HG02970 (cell line): ENCODE results near the gene KRT82.

ENCODE experiments used
- ATAC-seq: cut with Tn5 transposase; IDR thresholded peaks from one replicate; pipeline ENCODE4 v1.9.1; 2021; ENCODE audit warnings: mild to moderate bottlenecking, moderate library complexity, moderate number of reproducible peaks; ENCODE audit not compliant: unreplicated experiment, low FRiP score

Gene KRT82

DNA sequence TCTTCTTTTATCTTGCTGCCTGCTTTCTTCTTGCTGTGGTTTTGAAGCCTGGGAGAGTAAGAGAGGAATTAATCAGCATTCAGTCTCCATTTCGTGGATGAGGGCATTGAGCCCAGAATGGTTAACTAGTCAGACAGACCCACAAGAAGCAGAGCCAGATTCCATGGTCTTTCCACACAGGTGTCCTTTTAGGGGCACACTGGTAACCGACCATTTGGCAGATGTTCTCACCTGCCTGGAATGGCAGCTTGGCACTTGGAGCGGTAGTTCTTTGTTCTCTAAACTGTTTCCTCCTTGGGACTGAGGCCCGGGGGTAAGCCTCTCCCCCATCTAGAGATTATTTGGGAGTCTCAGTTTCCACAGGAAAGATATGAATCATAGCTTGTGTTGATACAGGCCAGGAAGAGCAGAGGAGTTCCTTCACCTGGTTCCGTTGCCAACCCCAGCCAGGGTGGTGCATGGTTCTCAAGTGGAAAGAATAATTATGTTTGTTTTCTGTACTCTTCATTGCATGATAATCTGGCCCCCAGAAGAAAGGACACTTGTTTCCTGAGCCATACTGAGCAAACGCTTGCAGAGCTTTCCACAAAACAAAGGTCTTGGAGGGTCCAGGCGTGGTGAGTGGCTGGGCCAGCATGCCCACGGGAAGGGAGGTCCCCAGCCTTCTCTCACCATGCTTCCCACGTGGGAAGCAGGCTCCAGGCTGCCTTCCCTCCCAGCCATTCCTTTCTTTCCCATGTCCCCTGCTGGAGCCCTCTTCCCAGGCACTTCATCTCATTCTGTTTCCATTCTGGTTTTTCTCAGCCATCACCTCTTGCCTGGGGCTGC is 30.1 kb upstream of the KRT82 start:
- no peak for ATAC-seq

DNA sequence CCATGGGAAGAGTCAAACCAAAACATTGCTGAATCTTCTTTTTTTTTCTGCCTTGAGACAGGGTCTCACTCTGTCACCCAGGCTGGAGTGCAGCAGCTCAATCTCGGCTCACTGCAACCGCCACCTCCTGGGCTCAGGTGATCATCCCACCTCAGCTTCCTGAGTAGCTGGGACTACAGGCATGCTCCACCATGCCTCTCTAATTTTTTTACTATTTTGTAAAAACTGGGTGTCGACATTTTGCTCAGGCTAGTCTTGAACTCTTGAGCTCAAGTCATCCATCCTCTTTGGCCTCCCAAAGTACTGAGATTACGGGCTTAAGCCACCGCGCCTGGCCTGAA is 29.5 kb upstream of the KRT82 start:
- no peak for ATAC-seq

DNA sequence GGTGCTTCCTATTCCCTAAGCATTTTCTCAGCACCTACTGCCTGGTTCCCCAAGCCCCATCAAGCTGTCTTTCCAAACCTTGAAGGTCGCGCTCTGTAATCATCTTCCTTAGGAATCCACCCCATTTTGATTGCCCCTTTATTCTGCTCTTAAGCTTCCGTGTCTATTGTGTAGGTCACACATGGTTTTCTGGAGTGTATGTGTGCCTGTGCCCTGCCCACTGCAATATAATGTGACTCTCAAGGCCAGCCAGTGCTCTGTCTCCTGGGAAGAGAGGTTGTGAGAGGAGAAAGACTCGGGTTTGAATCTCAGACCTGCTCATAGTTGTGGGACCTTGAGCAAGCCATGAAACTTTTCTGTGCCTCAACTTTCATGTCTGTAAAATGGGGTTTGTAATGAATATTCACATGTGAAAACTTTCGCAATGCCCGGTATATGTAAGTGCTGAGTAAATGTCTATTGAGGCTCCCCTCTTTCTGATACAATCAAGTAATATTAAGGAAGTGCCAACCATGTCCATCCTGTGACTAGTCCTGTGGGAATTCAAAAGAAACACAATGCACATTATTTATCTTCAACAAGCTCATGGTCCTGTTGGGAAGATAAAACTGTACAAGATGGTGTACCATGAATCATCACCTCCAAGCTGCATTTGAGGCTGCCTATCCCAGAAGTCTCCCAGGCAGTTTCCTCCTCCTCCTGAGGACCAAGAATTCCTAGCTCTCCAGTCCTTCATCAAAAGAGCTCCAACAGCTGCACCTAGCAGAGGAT is 28.8 kb upstream of the KRT82 start:
- no peak for ATAC-seq

- ATAC-seq, result no peak
These were observed 28.1 kb upstream of the KRT82 start, which contains the start of gene KRT75 for GRCh38 chr12:52434081-52434733. Gene KRT75 (minus strand): TSS chr12:52434371. CDS start chr12:52434304, 67 bp downstream.

- ATAC-seq, result no peak
These were observed 27.5 kb upstream of the KRT82 start for GRCh38 chr12:52433501-52434080.

GRCh38 chr12:52432559-52433207 is 26.5 kb upstream of the KRT82 start:
- no peak for ATAC-seq

GRCh38 chr12:52428121-52428520 is 22.0 kb upstream of the KRT82 start:
- no peak for ATAC-seq

GRCh38 chr12:52427083-52427482 is 20.9 kb upstream of the KRT82 start:
- ATAC-seq, result no peak

DNA sequence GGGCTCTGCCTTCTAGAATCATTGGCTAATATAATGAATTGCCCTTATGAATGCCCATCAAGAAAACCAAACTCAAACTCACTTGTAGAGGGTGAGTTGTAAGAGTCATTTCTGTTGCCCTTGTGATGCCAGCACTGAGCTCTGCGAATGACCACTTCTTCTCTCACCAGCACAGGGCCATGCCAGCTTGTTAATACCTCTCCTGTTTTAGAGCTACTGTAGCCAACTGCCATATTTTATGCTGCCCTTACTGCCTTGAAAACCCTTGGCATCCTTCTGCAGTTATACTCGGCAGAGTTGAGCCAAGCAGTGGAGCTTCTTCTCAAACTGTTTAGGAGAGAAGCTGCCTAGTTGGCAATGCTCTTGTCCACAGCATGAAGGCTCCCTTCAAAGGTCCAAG is 19.9 kb upstream of the KRT82 start:
- ATAC-seq, result no peak

- no peak for ATAC-seq
These were observed 19.3 kb upstream of the KRT82 start for GRCh38 chr12:52425466-52425865.

GRCh38 chr12:52423661-52424500 is 17.7 kb upstream of the KRT82 start:
- ATAC-seq, result no peak

DNA sequence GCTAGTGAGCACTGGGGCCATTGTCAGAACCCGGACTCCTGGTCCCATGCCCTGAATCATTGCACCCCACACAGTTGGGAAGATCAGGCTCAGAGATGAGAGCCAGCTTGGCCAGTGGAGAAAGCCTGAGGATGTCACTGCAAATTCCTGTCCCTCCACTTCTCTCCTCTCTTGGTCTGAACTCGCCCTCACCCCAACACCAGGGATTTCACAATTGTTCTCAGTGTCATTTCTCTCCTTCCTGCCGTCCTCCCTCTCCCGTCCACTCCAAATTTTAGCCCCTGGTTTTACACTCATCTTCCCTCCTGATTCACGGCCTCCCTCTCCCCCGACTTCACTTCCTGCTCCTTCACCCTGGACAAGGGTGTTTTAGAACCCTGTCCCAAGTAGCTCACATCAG is 16.9 kb upstream of the KRT82 start:
- no peak for ATAC-seq

DNA sequence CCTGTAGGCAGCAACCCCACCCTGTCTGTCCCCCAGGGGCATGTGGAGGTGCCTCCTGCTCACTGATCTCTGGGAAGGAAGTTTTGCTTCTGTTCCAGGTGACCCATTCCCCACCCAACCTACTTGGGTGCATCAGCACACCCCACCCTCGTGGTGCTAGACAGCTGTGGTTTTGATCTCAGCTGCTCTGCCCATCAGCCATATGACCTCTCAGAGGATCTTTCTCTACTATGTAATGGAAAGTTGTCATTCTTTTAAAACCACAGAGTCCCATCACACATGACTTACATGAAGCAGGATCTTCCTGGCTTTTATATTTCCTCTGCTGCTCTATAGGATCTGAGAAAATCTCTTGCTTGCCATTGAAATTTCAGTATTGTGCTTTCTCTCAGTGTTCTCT is 13.5 kb upstream of the KRT82 start:
- ATAC-seq, result no peak

DNA sequence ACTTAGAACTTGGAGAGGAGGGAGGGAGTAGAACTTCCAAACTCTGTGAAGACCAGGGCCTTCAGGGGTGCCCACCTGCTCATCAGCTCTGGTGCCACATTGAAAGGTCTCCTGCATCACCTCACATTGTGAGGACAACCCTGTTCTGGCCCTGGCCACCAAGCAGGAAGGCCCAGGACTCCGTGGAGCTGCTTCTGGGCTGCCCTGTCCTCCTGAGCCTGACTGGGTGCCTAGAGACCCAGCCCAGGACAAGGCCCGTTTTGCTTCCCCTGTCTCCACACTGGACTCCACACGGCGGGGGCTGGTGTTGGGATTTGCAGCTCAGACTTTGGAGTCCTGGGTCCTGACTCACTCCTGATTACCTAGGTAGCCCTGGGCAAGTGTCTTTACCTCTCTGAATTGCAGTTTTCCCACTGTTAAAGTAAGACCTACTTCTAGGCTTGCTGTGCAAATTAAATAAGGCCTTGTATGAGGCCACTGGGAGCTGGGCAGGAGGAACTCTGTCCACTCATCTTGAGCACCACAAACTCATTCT is 12.5 kb upstream of the KRT82 start:
- ATAC-seq, result no peak

- no peak for ATAC-seq
These were observed 11.6 kb upstream of the KRT82 start for GRCh38 chr12:52417740-52418139.

DNA sequence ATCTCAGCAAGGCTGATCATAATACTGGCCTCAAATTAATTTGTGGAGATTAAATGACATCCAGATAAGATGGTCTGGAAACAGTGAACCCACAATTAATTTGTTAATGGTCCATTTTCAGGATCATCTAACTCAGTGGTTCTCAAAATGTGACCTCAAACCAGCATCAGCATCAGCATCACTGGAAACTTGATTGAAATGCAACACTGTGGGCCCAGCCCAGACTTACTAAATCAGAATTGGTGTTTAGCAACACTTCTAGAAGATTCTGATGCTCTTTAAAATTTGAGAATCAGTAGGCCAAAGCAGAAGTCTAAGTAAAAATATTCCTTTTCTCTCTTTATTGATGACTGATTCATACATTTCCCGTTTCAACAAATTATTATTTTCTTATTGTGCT is 10.7 kb upstream of the KRT82 start:
- ATAC-seq, result no peak

DNA sequence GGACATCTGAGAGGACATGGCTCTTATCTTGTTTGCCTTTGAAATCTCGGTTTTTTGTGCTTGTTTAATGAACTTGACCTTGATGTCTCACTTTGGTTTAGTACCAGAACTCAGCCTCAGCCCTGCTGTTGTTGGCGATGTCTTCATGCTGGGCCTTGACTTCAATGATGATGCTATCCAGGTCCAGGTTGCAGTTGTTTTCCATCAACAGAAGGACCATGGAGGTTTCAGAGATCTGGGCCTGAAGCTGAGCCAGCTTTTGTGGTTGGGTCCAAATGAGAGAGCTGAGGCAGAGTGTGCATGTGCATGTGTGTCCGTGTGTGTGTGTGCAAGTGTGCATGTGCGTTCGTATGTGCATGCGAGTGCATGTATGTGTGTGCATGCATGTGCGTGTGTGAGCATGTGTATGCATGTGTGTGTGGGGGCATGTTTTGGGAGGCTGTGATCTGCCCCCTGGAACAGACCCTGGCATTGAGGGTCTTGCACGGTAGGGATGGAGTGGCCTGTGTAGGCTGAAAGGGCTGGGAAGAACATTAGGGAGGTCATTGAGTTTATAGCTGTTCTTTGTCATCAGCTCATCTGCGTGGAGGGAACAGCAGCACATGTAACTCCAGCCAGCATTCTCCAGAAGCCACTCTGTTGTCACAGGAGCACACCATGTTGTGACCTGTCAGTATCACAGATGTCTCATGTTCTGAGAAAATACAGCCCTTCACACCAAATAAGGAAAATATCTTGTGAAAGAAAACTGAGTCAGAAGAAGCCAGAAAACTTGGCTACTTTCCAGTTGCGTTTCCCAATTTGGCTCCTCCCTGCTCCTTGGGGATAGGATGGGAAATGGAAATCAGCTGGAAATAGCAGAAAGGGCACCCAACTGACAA is 10.0 kb upstream of the KRT82 start:
- no peak for ATAC-seq

DNA sequence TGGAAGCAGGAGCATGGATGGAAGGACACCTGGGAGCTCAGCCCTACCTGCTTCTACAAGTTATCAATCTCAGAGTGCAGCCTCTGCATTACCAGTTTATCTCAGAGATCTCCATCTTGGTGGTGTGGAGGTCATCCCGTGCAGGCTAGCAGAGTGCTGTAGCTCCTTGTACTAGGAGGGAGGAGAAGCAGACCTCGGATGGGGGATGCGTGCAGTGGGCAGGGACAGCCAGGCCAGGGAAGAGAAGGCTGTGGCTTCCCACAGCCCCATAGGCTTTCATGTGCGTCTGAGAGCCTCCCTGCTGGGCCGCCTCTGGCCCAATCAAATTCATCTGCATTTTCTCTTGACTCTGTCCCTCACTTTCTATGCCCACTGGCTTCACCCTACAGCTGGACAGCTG is 8.8 kb upstream of the KRT82 start:
- no peak for ATAC-seq
